H9 (cell line): Measurements from ENCODE around the gene ARHGAP22. TPM values are rescaled to one million over a fixed set of nuclear protein-coding genes. Genes with fewer than 3 reads are reported as not detected.

ENCODE experiments used
- DNase-seq: peaks from one replicate; pipeline ENCODE4 v3.0.0-alpha.2; 2017
- H2AFZ ChIP-seq: one replicate; pipeline ENCODE4 v1.6.1; 2013; ENCODE audit warnings: mild to moderate bottlenecking, low read length, control low read depth, moderate library complexity
- H2AK5ac ChIP-seq: 2 replicates; pipeline ENCODE4 v1.6.1; 2013; ENCODE audit warnings: low read length, control low read depth, mixed read lengths; ENCODE audit not compliant: insufficient read length
- H2BK120ac ChIP-seq: one replicate; pipeline ENCODE4 v1.6.1; 2013; ENCODE audit warnings: low read depth, mild to moderate bottlenecking, low read length, control low read depth, inconsistent platforms; ENCODE audit not compliant: poor library complexity, severe bottlenecking
- H2BK12ac ChIP-seq: 2 replicates; pipeline ENCODE4 v1.6.1; 2013; ENCODE audit warnings: low read length, control low read depth, mixed read lengths, low read depth; ENCODE audit not compliant: insufficient read length
- H2BK15ac ChIP-seq: 2 replicates; pipeline ENCODE4 v1.6.1; 2013; ENCODE audit warnings: low read depth, low read length, control low read depth
- H2BK20ac ChIP-seq: one replicate; pipeline ENCODE4 v1.6.1; 2013; ENCODE audit warnings: low read depth, mild to moderate bottlenecking, low read length, control low read depth, inconsistent platforms; ENCODE audit not compliant: poor library complexity, severe bottlenecking
- H2BK5ac ChIP-seq: 2 replicates; pipeline ENCODE4 v1.6.1; 2013; ENCODE audit warnings: low read length, control low read depth, mixed read lengths; ENCODE audit not compliant: insufficient read length
- H3K14ac ChIP-seq: 2 replicates; pipeline ENCODE4 v1.6.1; 2013; ENCODE audit warnings: low read length, control low read depth; ENCODE audit not compliant: insufficient read depth
- H3K18ac ChIP-seq: 2 replicates; pipeline ENCODE4 v1.6.1; 2013; ENCODE audit warnings: low read depth, mild to moderate bottlenecking, mixed read lengths, low read length, control low read depth; ENCODE audit not compliant: insufficient read length
- H3K23ac ChIP-seq: 2 replicates; pipeline ENCODE4 v1.6.1; 2013; ENCODE audit warnings: low read length, control low read depth, mixed read lengths, low read depth; ENCODE audit not compliant: insufficient read length
- H3K23me2 ChIP-seq: 2 replicates; pipeline ENCODE4 v1.6.1; 2013; ENCODE audit warnings: low read depth, mild to moderate bottlenecking, mixed read lengths, low read length, control low read depth; ENCODE audit not compliant: insufficient read length, poor library complexity, severe bottlenecking
- H3K27ac ChIP-seq: 2 replicates; pipeline ENCODE4 v1.5.1; 2013; ENCODE audit warnings: low read length, control low read depth, mixed read lengths, low read depth; ENCODE audit not compliant: insufficient read length
- H3K27me3 ChIP-seq: 2 replicates; pipeline ENCODE4 v1.6.1; 2013; ENCODE audit warnings: low read length, control low read depth, inconsistent platforms; ENCODE audit not compliant: insufficient read depth
- H3K4ac ChIP-seq: 2 replicates; pipeline ENCODE4 v1.6.1; 2013; ENCODE audit warnings: low read depth, mild to moderate bottlenecking, control low read depth, inconsistent platforms, low read length, moderate library complexity
- H3K4me1 ChIP-seq: 2 replicates; pipeline ENCODE4 v1.6.1; 2013; ENCODE audit warnings: low read length, control low read depth, inconsistent platforms; ENCODE audit not compliant: insufficient read depth
- H3K4me2 ChIP-seq: 2 replicates; pipeline ENCODE4 v1.6.1; 2013; ENCODE audit warnings: low read length, control low read depth, mixed read lengths; ENCODE audit not compliant: insufficient read length, insufficient read depth
- H3K56ac ChIP-seq: 2 replicates; pipeline ENCODE4 v1.6.1; 2013; ENCODE audit warnings: low read depth, mild to moderate bottlenecking, mixed read lengths, low read length, control low read depth; ENCODE audit not compliant: insufficient read length
- H3K79me1 ChIP-seq: 2 replicates; pipeline ENCODE4 v1.6.1; 2013; ENCODE audit warnings: low read depth, mild to moderate bottlenecking, moderate library complexity, low read length, control low read depth, inconsistent platforms; ENCODE audit not compliant: insufficient read depth, poor library complexity, severe bottlenecking
- H3K79me2 ChIP-seq: 2 replicates; pipeline ENCODE4 v1.6.1; 2013; ENCODE audit warnings: low read length, control low read depth, inconsistent platforms; ENCODE audit not compliant: insufficient read depth
- H3K9ac ChIP-seq: 2 replicates; pipeline ENCODE4 v1.6.1; 2013; ENCODE audit warnings: low read length, control low read depth, mixed read lengths; ENCODE audit not compliant: insufficient read length; ENCODE audit errors: extremely low read depth
- H3K9me3 ChIP-seq: one replicate; pipeline ENCODE4 v1.6.1; 2013; ENCODE audit warnings: low read depth, low read length, inconsistent platforms; ENCODE audit not compliant: control insufficient read depth
- H3T11ph ChIP-seq: one replicate; pipeline ENCODE4 v1.6.1; 2013; ENCODE audit warnings: mild to moderate bottlenecking, low read length, control low read depth, inconsistent platforms
- H4K20me1 ChIP-seq: one replicate; pipeline ENCODE4 v1.6.1; 2013; ENCODE audit not compliant: control insufficient read depth, insufficient read length, insufficient read depth
- H4K5ac ChIP-seq: 2 replicates; pipeline ENCODE4 v1.6.1; 2013; ENCODE audit warnings: low read depth, mild to moderate bottlenecking, mixed read lengths, low read length, control low read depth; ENCODE audit not compliant: insufficient read length
- H4K8ac ChIP-seq: replicated peaks from 2 replicates; pipeline ENCODE4 v1.6.1; 2013; ENCODE audit warnings: low read length, control low read depth, mixed read lengths, low read depth; ENCODE audit not compliant: insufficient read length
- H4K91ac ChIP-seq: 2 replicates; pipeline ENCODE4 v1.6.1; 2013; ENCODE audit warnings: low read depth, mild to moderate bottlenecking, moderate library complexity, mixed read lengths, low read length, control low read depth; ENCODE audit not compliant: insufficient read length
- H3K27ac Mint-ChIP-seq, 3 experiments: 2 replicates in 2 of 3; 3 replicates in 1 of 3; pipeline ENCODE4 v1.8.0; 2020 to 2021; ENCODE audit warnings: mixed read lengths in 3 of 3, mild to moderate bottlenecking in 1 of 3, moderate library complexity in 1 of 3
- H3K27me3 Mint-ChIP-seq: 2 replicates; pipeline ENCODE4 v1.8.0; 2021; ENCODE audit warnings: low read depth, mild to moderate bottlenecking, moderate library complexity, mixed read lengths
- H3K36me3 Mint-ChIP-seq, 3 experiments: 2 replicates in 2 of 3; 3 replicates in 1 of 3; pipeline ENCODE4 v1.8.0; 2020 to 2021; ENCODE audit warnings: low read depth in 3 of 3, mixed read lengths in 3 of 3; ENCODE audit not compliant: insufficient read depth in 1 of 3
- H3K4me1 Mint-ChIP-seq, 2 experiments: 2 replicates each; pipeline ENCODE4 v1.8.0; 2020; ENCODE audit warnings: mixed read lengths in 2 of 2
- H3K4me3 Mint-ChIP-seq, 2 experiments: 2 replicates in 1 of 2; 3 replicates in 1 of 2; pipeline ENCODE4 v1.8.0; 2020 to 2021; ENCODE audit warnings: mild to moderate bottlenecking in 2 of 2, mixed read lengths in 2 of 2, moderate library complexity in 1 of 2
- H3K9me3 Mint-ChIP-seq, 2 experiments: 2 replicates in 1 of 2; 3 replicates in 1 of 2; pipeline ENCODE4 v1.8.0; 2020; ENCODE audit warnings: mild to moderate bottlenecking in 2 of 2, mixed read lengths in 2 of 2, moderate library complexity in 1 of 2
- CTCF ChIP-seq: fragments of 200-600 bp; sonication (generic); conservative IDR thresholded peaks from 3 replicates; pipeline ENCODE4 v1.8.0; 2021; ENCODE audit warnings: antibody characterized with exemption, mild to moderate bottlenecking
- WGBS: extraction: QIAGEN DNeasy Blood & Tissue Kit; methylation state at CpG from one replicate; pipeline ENCODE4 v1.1.7; 2013; ENCODE audit warnings: missing lambda C conversion rate, low lambda C conversion rate, mixed read lengths; ENCODE audit not compliant: insufficient read length; ENCODE audit errors: extremely low coverage; 5-methylcytosine and 5-hydroxymethylcytosine counted together
- total RNA-seq: library from RNA; stranded (reverse); gene quantifications from 2 replicates; pipeline ENCODE4 v1.2.1, GENCODE V29; 2021

The ARHGAP22 gene
- total RNA-seq, 1 experiment from 2014 or later: 7.4 TPM

DNA sequence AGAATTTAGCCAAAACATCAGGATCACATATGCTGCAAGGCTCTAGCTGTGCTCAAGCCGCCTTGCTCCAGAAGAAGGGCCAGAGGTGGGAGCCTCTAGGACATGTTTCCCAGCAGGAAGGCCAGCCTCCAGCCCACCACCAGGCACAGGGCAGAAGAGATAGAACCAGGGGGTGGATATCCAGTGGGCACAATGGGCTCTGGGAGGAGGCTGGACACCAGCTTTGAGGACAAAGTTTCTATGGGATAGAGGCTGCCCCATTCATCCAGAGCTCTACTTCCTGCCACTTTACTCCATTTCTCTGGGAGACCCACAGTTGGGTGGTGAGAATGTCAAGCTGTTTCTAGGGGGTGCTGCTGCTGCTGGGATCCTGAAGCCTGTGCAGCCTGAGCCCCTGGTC lies 77.1 kb downstream of the ARHGAP22 start:
- H2BK120ac ChIP-seq: no peak overlapping the region
- H3K9ac ChIP-seq: no peak overlapping the region
- no CpG with 5 or more reads among the region's 1 CpG for WGBS
- H3K14ac ChIP-seq: no peak overlapping the region
- no peaks in the 10 kb centered on the region for H3K79me1 ChIP-seq
- TF ChIP-seq CTCF: no peak
- peaks cover 6% of the 10 kb centered on the region for H3K23me2 ChIP-seq
- Mint-ChIP-seq H3K36me3 (peaks cover 0 to 3% (median 0%) of the 10 kb centered on the region in 3 experiments; a peak in 1 of 7 replicates), H3K4me1 (peaks cover 14 to 19% of the 10 kb centered on the region in 2 experiments), H3K27ac (no peak overlapping the region), H3K27me3 (peaks cover 11% of the 10 kb centered on the region), H3K9me3 (peaks cover 3 to 6% of the 10 kb centered on the region in 2 experiments; a peak in 2 of 5 replicates), H3K4me3 (no peak overlapping the region)
- no peak overlapping the region for H3K23ac ChIP-seq
- H2BK5ac ChIP-seq: no peak overlapping the region
- H4K8ac ChIP-seq: no peak overlapping the region
- H3K4ac ChIP-seq: no peak overlapping the region
- no peak overlapping the region for H3K4me2 ChIP-seq
- H4K5ac ChIP-seq: no peak overlapping the region
- H3K27me3 ChIP-seq: no peaks in the 10 kb centered on the region
- H2AK5ac ChIP-seq: no peak overlapping the region
- no peak overlapping the region for H4K91ac ChIP-seq
- H3T11ph ChIP-seq: no peak overlapping the region
- H3K27ac ChIP-seq: no peak overlapping the region
- no peak overlapping the region for H2BK20ac ChIP-seq
- no peak overlapping the region for H2BK12ac ChIP-seq
- no peaks in the 10 kb centered on the region for H4K20me1 ChIP-seq
- H3K18ac ChIP-seq: no peak overlapping the region
- H3K4me1 ChIP-seq: no peaks in the 10 kb centered on the region
- no peak overlapping the region for H2AFZ ChIP-seq
- no peaks in the 10 kb centered on the region for H3K9me3 ChIP-seq
- no peak overlapping the region for H2BK15ac ChIP-seq
- DNase-seq: peak; percentile 8
- H3K56ac ChIP-seq: no peak overlapping the region
- H3K79me2 ChIP-seq: no peaks in the 10 kb centered on the region
